Coronary artery (tissue), 2 donors: ENCODE data around the gene LAMB3.
A peak's percentile ranks its signal among the peaks of the same experiment; 100 is the strongest.

Experiments used
- DNase-seq: peaks from one replicate; pipeline ENCODE4 v3.0.0-alpha.2; 2017; ENCODE audit warnings: low spot score
- H3K27ac ChIP-seq, 2 donors: fragments of 200-600 bp; sonication (generic); one replicate each; pipeline ENCODE4 v1.5.1; 2016 to 2019
- H3K4me3 ChIP-seq: fragments of 200-600 bp; sonication (generic); 2 replicates; pipeline ENCODE4 v1.5.1; 2016; ENCODE audit warnings: mild to moderate bottlenecking, moderate library complexity
- TF ChIP-seq, protein P1 (sequence below): fragments of 200-600 bp; sonication (generic); IDR thresholded peaks from one replicate; pipeline ENCODE4 v1.5.1; 2019; ENCODE audit warnings: antibody characterized with exemption

The LAMB3 gene

GRCh38 chr1:209689477-209689876 lies 37.3 kb upstream of the LAMB3 start:
- H3K27ac ChIP-seq, result peak overlapping the region in 1 of 2 donors; percentile 36
- no peak overlapping the region for H3K4me3 ChIP-seq
- TF ChIP-seq, protein P1, sequence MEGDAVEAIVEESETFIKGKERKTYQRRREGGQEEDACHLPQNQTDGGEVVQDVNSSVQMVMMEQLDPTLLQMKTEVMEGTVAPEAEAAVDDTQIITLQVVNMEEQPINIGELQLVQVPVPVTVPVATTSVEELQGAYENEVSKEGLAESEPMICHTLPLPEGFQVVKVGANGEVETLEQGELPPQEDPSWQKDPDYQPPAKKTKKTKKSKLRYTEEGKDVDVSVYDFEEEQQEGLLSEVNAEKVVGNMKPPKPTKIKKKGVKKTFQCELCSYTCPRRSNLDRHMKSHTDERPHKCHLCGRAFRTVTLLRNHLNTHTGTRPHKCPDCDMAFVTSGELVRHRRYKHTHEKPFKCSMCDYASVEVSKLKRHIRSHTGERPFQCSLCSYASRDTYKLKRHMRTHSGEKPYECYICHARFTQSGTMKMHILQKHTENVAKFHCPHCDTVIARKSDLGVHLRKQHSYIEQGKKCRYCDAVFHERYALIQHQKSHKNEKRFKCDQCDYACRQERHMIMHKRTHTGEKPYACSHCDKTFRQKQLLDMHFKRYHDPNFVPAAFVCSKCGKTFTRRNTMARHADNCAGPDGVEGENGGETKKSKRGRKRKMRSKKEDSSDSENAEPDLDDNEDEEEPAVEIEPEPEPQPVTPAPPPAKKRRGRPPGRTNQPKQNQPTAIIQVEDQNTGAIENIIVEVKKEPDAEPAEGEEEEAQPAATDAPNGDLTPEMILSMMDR, result no peak
- no peak for DNase-seq

GRCh38 chr1:209688746-209689234 lies 36.6 kb upstream of the LAMB3 start:
- TF ChIP-seq, protein P1, result no peak
- peak overlapping the region in 1 of 2 donors; percentile 36 for H3K27ac ChIP-seq
- DNase-seq, result no peak
- no peak overlapping the region for H3K4me3 ChIP-seq

GRCh38 chr1:209686322-209686721 lies 34.1 kb upstream of the LAMB3 start:
- Histone ChIP-seq H3K4me3 (no peak overlapping the region), H3K27ac (peak overlapping the region in 1 of 2 donors; percentile 23)
- TF ChIP-seq, protein P1, result no peak
- DNase-seq, result no peak

- no peak for DNase-seq
- TF ChIP-seq, protein P1, result no peak
- Histone ChIP-seq H3K4me3 (no peak overlapping the region), H3K27ac (no peak overlapping the region)
These were observed 33.6 kb upstream of the LAMB3 start for GRCh38 chr1:209685821-209686220.

GRCh38 chr1:209678981-209679539 lies 26.8 kb upstream of the LAMB3 start:
- Histone ChIP-seq H3K4me3 (no peak overlapping the region), H3K27ac (no peak overlapping the region)
- DNase-seq, result no peak
- TF ChIP-seq, protein P1, result no peak

DNA sequence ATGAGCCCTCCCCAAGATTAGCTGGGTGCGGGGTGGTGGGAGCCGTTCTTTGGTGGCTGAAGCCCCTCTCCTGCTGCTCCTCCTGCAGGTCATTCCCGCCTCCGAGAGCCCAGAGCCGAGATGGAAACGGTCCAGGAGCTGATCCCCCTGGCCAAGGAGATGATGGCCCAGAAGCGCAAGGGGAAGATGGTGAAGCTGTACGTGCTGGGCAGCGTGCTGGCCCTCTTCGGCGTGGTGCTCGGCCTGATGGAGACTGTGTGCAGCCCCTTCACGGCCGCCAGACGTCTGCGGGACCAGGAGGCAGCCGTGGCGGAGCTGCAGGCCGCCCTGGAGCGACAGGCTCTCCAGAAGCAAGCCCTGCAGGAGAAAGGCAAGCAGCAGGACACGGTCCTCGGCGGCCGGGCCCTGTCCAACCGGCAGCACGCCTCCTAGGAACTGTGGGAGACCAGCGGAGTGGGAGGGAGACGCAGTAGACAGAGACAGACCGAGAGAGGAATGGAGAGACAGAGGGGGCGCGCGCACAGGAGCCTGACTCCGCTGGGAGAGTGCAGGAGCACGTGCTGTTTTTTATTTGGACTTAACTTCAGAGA lies 23.4 kb upstream of the LAMB3 start:
- DNase-seq, result no peak
- TF ChIP-seq, protein P1, result no peak
- peak overlapping the region; percentile 68 for H3K4me3 ChIP-seq
- H3K27ac ChIP-seq, result peak overlapping the region in 1 of 2 donors; percentile 32
